GM21825 (cell line): ENCODE data around the gene IKZF3.
"Not testable (repeated sequence)": the region's sequence is repeated elsewhere in the genome, so short reads cannot be mapped to it uniquely, and the experiment has no call there.

Experiments used
- ATAC-seq: cut with Tn5 transposase; IDR thresholded peaks from one replicate; pipeline ENCODE4 v1.9.1; 2021; ENCODE audit warnings: mild to moderate bottlenecking, moderate library complexity; ENCODE audit not compliant: unreplicated experiment

Gene IKZF3

DNA sequence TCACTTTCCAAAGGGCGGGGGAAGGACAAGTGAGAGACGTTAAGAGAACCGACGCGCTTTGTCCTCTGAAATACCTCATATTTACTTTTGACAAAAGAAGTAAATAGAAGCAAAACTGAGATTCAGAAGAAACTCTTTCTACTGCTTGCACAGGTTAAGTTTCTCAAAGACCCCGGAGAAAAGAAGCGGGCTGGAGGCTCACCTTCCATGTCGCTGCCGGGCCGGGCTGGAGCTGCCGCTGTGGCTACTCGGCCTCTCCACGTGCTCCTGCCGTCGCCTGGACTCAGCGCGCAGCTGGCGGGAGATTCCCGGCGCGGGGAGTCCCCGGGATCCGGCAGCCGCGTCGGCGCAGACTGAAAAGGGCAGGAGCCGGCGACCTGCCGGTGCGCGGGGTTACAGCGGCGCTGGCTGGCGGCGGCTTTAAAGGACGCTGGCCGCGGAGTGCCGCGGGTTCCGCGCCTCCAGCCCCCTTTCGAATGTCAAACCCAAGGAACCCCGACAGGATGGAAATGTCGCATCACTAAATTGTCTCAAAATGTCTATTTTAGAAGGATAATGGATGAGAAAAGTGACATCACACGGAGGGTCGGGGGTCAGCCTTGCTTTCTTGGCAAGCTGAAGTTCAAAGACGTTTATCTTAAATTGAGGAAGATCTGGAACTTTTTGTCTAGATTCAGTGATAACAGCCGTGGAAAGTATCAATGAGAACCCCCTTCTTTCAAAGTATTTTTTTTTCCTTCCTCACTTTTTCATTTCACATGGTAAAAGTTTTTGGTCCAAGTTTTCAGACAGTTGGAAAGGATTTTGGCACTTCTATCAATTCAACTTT is at the start of gene IKZF3:
Gene IKZF3 (minus strand): TSS at position 395 of the 829 bp plus-strand sequence. CDS start 186 bp downstream, at position 209.
- ATAC-seq, result peak; percentile 39

DNA sequence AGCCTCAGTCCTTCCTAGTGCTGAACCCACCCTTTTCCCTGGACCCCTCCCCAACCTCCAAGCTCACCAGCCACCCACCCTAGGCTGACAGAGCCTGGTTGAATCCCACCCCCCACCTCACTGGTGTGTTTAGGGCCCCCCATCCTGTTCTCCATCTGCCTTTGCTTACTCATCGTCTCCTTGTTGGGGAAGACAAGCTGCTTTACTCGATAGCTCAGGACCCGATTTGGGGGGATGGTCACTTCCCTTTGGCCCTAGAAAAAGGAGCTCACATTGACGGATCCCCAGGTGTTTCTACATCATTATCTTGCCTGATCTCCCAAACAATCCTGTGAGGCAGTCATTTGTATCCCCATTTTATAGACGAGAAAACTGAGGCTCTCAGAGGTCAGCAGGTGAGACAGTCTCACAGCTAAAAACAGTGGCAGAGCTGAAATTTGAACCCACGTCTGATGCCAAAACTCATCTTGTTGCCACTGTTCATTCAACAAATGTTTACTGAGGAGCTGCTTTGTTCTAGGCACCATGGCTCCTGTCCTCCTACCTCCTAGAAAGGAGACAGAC is 44.8 kb upstream of the IKZF3 start:
- no peak for ATAC-seq

DNA sequence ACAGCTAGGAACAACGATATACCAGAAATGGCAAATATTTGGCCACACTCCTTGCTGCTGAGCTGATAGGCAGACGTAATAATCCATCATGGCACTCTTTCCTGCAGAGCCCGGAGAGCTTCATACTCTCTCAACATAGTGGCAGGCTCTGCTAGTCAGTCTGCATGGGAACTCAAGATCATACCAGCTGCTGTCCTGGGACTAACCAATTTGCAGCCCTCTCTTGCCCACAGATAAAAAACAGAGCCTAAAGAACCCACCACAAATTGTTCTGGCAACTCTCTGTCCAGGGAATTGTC is 40.8 kb upstream of the IKZF3 start:
- ATAC-seq, result no peak

DNA sequence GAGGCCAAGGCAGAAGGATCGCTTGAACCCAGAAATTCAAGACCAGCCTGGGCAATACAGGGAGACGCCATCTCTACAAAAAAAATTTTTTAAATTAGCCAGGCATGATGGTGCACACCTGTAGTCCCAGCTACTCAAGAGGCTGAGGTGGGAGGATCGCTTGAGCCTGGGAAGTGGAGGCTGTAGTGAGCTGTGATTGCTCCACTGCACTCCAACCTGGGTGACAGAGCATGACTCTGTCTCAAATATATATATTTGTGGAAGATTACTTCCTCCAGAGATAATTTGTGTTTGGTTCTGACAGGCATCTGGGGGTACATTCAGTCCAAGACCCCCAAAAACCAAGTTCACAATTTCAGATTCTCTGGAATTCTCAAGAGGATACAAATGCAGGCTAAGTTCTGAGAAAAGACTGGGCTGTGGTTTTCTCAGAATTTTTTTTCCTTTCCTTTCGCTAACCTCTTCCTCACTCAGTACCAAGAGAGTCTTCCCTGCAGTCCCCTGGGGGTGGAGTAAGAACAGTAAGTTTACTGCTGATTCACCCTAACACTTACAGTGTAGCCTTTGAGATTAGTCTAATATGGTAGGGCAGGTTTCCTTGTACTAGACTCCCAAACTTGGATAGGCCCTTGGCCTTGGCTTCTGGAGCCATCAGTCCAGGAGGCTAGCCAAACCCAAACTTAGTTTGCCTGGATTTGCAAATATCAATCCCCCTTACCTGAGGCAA is 39.2 kb upstream of the IKZF3 start:
- ATAC-seq, result no peak

DNA sequence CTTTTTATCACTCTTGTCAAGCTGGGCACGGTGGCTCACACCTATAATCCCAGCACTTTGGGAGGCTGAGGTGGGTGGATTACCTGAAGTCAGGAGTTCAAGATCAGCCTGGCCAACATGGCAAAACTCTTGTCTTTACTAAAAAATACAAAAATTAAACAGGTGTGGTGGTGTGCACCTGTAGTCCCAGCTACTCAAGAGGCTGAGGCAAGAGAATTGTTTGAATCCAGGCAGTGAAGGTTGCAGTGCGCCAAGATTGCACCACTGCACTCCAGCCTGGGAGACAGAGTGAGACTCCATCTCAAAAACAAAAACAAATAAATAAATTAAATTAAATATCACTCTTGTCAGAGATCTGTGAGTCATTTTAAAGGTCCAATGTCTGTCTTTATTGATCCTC is 37.9 kb upstream of the IKZF3 start:
- not testable (repeated sequence) for ATAC-seq

DNA sequence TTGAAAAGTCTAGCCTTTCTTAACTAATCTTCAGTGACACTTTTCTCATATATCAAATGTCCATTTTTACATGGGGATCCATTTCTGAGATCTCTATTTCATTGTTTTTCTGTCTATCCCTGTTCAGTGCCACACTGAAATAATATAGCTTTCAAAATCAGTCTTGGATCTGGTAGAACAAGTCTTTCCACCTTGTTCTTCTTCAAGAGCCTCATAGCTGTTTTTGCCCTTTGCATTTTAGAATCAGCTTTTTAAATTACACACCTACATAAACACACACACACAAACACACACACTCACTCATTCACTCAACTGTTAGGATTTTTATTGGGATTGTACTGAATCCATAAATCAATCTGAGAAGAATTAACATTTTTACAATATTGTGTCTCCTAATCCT is 35.1 kb upstream of the IKZF3 start:
- no peak for ATAC-seq

DNA sequence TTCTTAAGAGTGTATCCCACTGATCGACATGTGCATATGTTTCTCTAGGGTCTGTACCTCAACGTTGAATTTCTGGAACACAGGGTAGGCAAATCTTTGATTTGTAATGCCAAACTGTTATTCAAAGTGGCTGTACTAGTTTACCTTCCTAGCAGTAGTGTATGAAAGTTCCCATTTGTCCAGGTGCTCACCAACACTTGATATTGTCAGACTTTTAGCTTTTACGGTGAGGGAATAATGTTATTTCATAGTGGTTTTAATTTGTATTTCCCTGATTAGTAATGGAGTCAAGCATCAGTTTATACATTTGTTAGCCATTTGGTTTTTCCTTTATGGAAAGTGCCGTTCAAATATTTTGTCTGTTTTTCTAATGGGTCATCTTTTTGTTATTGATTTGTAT is 34.0 kb upstream of the IKZF3 start:
- no peak for ATAC-seq

DNA sequence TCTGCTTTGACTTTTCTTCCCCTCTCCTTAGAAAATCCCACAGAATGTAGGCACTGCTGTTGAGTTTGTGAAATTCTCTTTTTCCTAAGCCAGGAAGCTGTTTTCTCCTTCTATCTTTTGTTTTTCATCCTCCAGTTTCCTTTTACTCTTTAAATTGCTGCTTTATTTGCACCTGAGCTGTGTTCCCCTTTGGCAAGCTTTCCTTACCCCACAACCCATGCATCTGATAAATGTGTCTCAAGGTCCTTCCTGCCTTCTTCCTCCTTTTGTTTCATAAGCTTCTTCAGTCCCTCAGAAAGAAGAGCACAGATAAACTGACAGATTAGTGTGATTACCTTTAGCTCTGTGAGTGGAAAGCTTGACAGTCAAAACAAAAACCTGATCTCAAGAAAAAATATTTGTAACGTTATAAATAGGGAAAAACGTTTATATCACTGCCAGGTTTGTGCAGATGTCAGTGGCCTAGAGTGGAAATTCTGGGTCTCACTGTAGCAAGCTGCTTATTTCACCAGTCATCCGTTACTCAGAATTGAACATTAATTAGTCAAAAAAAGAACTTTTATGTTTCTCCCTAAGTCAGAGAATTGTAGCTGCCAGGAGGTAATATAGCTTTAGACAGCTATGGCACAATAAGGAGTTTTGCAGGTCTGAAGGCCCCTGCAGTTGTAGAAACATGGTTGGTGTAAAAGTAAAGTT is 30.7 kb upstream of the IKZF3 start:
- ATAC-seq, result no peak

DNA sequence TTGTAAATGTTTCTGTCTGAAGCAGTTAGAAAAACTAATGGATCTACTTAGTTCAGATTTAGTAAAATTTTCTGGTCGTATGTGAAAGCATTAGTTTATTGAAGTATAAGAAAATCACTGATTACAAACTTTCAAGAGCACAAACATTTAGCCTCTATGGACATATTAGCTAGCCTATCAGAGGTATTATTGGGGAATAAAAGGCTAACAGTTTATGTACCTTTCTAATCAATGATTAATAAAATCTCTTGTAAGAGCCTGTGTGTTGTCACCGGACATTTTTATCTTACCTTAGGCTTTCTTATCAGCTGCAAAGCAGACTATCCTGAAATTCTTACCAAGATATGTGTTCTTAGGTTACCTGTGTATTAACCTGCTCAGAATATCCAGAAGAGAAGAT is 25.1 kb upstream of the IKZF3 start:
- ATAC-seq, result no peak

DNA sequence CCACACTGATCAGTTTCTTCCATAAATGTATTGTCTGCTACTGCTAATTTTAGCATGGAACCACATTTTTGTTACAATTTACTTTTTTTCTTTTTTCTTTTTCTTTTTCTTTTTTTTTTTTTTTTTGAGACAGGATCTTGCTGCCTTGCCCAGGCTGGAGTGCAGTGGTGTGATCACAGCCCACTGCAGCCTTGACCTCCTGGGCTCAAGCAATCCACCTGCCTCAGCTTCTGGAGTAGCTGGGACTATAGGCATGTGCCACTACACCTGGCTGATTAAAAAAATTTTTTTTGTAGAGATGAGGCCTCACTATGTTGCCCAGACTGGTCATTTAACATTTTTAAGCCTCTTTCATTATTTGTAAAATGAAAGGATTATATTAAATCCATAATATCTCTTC is 23.0 kb upstream of the IKZF3 start:
- no peak for ATAC-seq

DNA sequence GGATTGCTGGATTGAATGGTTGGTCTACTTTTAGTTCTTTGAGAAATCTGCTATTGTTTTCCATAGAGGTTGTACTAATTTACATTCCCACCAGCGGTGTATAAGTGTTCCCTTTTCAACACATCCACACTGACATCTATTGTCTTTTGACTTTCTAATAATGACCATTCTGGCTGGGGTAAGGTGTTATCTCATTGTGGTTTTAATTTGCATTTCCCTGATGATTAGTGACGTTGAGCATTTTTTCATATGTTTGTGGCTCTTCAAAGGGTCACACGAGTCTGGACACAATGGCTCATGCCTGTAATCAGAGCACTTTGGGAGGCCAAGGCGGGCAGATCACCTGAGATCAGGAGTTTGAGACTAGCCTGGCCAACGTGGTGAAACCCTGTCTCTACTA is 22.0 kb upstream of the IKZF3 start:
- not testable (repeated sequence) for ATAC-seq

DNA sequence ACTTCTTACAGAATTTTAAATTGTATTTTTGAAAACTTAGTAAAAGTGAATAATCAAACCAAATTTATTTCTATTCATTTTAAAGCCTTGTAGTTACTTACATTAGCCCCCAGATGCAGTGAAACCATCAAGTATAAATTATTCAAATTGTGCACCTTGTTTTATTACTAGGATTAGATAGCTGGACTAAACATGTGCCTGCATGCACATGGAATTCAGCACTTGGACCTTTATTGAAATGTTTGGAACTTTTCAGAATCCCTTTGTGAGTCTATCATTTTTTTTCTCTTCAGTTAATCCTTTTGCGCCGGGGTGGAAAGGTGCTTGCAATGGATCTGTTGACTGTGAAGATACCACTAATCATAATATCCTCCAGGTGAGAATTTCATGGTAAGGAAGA is 8.6 kb upstream of the IKZF3 start:
- no peak for ATAC-seq

DNA sequence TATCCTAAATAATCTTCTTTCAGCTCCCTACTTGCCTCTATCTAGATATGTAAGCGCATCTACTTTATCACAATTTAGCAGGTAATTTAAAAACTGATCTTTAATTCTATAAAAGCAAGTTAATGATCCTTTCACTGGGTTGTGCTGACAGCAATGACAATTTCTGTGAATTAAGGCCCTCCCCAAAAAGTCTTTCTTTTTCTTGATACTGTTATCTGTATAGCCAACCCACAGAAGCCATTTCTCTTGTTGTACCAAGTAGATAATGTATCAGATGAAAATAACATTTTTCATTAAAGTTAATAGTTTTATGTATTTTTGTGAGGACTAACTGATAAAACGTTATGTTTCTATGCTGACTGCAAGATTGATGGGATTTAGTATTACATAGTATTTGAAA is 7.7 kb upstream of the IKZF3 start:
- ATAC-seq, result no peak

DNA sequence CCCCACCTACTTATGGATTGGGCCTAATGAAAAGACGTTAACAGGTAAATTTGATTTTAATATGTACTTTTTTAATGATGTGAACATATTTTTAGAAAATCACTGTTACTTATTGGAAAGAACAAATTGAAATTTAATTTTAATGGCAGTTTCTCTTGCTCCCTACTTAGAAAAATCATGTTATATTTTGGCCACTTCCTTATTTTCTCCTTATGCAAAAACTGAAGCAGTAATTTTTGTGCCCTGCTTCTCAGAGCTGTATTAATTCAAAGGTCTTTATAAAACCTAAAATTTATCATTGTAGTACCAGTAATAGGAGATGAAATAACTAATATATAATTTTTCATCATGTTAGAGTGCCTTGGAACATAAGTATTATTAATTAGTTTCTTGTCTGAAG is 6.7 kb upstream of the IKZF3 start:
- no peak for ATAC-seq

DNA sequence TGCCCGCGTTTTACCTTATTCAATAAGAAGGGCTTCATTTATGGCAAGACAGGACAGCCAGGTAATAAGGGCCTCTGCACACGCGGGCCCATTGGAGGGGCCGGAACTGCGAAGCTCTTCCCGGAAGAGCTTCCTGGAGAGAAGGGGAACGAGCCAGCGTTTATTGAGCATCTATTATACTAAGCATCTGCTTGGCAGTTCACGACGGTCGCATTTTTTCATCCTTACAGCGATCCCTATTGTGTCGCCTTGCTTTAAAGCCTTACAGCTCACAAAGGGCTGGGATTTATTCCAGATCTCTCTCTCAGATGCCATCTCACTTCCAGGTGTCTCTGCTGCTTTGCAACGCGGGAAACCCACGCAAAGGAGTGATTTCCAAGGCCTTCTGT is 4.4 kb upstream of the IKZF3 start:
- ATAC-seq, result no peak

DNA sequence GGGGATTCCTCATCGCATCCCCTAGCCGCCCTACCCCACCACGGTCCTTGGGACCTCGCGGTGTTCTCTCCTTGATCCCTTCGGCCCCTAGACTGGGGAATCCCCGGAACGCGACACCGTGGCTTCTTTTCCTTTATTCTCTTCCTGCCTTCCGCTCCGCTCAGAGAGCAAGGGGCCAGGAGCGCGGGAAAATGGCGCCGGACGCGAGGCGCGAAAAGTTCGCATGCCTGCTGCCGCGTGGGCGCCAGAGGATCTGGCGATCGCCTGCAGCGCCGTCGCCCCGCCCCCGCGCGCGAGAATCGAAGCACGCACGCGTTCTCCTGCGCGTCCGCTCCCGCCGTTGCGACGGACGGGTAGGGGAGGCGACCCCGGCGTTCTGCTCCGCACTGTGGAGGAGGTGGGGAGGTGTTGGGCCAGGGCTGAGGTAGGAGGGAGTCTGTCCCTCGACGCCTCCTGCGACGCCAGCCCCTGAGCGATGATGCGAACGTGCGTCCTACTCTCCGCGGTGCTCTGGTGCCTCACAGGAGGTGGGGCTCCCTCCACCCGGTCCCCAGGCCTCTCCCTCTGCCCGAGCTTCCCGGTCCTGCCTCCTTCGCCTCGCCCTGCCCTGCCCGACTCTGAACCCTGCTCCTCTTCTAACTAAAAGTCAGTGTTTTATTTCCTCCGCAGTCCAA is 3.9 kb upstream of the IKZF3 start, which contains the start of gene ZPBP2:
Gene ZPBP2 (plus strand): TSS at position 323 of the 674 bp plus-strand sequence. CDS start 153 bp downstream, at position 476.
- no peak for ATAC-seq

DNA sequence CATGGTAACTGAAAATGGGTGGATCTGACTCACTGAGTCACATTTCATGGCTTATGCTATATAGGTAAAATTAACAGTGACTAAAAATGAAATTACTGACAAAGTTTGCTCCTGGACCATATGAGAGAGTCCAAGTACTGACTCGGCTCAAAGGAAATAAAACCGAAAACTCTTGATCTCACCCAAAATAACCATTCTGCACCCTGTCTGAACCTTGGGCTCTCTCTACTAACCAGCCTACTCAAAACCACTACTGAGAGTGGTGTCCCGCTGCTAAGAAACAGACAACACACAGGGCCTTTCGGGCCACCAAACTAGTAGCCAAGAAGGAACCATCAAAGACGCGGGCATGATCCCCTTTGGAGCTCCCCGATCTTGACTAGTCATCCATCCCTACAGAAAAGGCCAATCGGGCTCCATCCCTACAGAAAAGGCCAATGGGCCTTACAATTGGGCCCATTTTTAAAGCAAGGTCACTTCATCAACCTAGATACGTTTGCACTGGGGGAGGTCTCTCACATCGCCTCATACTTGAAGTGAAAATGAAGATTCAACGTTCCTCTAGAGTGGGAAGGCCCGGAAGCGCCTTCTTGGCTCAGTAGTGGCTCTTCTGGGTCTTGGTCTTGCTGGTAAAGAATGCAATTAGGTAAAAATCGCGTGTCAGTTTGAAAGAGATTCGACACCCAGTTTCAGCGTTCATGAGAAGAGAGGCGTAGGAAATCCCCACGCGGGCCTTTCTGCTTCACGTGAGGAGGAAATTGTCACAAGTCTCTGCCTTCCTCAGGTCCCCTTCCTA is 3.2 kb upstream of the IKZF3 start:
- peak; percentile 44 for ATAC-seq

DNA sequence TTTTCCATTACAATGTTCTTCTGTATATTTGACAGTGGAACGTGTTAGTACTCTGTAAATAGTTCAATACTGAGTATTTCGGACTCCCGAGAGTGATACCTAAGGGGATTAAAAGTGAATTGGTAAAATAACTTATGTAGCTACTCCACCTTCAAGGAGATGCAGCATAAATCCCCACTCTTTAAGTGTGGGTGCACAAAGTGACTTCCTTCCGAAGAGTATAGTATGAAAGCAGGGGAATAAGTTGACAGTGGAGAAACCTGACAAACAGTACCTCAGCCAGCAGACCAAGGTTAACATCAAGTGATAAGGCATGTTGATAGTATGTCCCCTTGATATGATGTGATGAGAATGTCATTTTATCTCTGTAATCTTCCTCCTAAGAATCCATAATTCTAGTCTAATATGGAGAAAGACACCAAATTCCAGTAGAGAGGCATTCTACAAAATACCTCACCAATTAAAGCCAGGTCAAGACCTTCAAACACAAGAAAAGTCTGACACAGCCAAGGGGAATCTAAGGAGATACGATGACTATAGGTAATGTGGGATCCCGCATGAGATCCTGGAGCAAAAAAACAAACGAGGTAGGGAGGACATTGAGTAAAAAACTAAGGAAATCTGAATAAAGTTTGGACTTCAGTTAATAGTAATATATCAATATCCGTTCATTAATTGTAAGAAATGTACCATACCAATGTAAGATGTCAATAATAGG is 2.1 kb upstream of the IKZF3 start:
- no peak for ATAC-seq

DNA sequence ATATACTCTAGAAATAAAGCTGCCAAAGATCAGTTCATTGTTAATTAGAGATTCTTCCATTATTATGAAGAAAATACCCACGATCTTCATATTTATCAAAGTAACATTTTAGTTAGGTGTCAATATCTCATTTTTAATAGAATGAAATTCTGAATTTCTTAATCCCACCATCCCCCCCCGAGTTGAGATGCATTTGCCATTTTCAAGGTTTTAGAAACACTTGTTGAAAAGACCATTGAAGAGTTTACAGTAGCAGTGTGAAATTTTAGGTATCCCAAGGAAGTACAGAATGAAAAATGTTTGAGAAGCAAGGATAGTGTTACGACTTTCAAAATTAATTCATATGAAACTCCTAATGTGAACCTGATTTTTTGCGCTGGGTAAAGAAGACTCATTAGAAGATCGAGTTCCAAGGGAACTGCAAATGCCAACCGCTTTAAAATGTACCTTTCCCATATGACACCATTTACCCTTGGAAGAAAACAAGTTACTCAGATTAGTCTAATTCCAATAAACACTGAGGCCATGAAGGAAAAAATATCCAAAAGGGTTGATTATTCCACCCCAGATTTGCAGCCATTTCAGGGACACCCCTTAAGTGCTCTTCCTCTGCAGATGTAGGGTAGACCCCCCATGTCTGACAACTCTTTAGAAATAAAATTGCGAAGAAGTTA is 731 bp downstream of the IKZF3 start:
- ATAC-seq, result no peak
